Measurements from ENCODE around the gene BCO2. TPM values are rescaled to one million over a fixed set of nuclear protein-coding genes. Genes with fewer than 3 reads are reported as not detected.

The BCO2 gene
- total and polyA plus RNA-seq, 2 experiments from 2014 or later = 44.2 to 69.4 TPM

DNA sequence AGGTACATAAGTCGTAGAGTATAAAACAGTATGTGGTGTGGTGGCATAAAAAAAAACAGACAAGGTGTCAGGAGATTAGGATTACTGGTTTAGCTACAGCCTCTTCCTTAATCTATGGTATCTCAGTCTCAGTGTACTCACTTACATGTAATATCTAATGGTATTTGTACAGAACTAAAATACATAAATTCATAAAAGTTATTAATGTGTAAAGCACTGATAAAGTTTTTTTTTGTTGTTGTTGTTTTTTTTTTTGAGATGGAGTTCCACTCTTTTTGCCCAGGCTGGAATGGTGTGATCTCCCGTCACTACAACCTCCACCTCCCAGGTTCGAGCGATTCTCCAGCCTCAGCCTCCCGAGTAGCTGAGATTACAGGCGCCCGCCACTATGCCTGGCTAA lies 53.8 kb downstream of the BCO2 start:
- H3K27ac ChIP-seq = no peak overlapping the region
- H3K36me3 ChIP-seq = peaks cover 31% of the 10 kb centered on the region
- H3K27me3 ChIP-seq = no peaks in the 10 kb centered on the region
- TF ChIP-seq, protein P1, sequence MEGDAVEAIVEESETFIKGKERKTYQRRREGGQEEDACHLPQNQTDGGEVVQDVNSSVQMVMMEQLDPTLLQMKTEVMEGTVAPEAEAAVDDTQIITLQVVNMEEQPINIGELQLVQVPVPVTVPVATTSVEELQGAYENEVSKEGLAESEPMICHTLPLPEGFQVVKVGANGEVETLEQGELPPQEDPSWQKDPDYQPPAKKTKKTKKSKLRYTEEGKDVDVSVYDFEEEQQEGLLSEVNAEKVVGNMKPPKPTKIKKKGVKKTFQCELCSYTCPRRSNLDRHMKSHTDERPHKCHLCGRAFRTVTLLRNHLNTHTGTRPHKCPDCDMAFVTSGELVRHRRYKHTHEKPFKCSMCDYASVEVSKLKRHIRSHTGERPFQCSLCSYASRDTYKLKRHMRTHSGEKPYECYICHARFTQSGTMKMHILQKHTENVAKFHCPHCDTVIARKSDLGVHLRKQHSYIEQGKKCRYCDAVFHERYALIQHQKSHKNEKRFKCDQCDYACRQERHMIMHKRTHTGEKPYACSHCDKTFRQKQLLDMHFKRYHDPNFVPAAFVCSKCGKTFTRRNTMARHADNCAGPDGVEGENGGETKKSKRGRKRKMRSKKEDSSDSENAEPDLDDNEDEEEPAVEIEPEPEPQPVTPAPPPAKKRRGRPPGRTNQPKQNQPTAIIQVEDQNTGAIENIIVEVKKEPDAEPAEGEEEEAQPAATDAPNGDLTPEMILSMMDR (IDR thresholded peaks at IDR 0.05; ENCODE audit: low read depth, low read length) = no peak
- H3K4me1 ChIP-seq (ENCODE audit: low read depth) = peaks cover 6% of the 10 kb centered on the region
- H3K9me3 ChIP-seq (ENCODE audit: low read depth) = no peaks in the 10 kb centered on the region
- no peak for DNase-seq (ENCODE audit: low read depth in 1 of 2, low spot score in 1 of 2)
- H3K4me3 ChIP-seq = no peak overlapping the region

DNA sequence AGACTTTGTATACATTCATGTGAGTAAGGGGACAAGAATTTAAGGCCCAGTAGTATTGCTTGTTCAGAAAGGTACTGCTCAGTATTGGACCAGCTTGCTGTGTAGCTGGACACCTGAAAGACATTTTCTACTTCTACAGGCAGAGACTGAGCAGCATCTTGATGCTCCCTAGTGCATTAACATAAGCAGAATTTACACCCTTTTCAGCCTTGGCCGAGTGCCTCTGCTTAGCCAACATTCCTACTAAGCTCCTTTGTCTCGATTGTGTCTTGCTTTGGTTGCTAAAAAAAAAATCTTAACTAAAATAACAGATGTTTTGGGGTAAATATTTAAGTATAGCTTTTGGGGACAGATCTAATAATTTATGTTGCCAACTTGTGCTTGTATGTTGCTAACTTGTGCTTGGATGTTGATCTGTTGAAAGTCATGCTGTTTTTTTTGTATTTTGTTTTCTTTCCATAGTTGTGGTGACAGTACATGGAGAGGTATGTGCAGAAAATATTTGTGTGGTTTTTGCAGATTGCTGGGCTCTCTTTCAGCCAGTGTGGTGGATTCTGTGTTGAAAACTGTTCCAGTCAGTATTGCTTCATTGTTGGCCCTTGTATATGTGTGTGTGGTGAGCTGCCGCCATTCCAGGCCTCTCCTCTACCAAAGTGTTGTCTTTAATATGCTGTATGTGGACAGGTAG lies 54.6 kb downstream of the BCO2 start:
- Histone ChIP-seq H3K36me3 (peaks cover 35% of the 10 kb centered on the region), H3K27me3 (no peaks in the 10 kb centered on the region), H3K27ac (no peak overlapping the region)

DNA sequence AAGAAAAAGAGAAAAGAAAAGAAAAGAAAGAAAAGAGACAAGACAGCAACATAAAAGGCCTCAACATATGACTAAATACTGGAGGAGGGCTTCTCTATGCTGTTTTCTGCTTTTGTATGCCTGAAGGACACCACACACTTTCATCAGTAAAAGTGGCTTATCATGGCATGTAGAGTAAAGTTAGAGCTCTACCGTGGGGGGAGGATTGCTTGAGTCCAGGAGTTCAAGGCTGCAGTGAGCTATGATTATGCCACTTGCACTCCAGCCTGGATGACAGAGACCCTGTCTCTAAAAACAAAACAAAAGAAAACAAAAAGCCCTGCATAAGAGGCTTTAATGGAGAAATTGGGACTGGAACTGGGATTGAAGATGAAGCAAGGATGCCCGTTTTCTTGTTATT lies 56.6 kb downstream of the BCO2 start:
- TF ChIP-seq, protein P1 (IDR thresholded peaks at IDR 0.05; ENCODE audit: low read depth, low read length) = no peak
- H3K36me3 ChIP-seq = peaks cover 49% of the 10 kb centered on the region
- H3K9me3 ChIP-seq (ENCODE audit: low read depth) = no peaks in the 10 kb centered on the region
- no peaks in the 10 kb centered on the region for H3K27me3 ChIP-seq
- no peak overlapping the region for H3K27ac ChIP-seq
- DNase-seq (ENCODE audit: low read depth in 1 of 2, low spot score in 1 of 2) = no peak
- no peak overlapping the region for H3K4me3 ChIP-seq
- peaks cover 6% of the 10 kb centered on the region for H3K4me1 ChIP-seq (ENCODE audit: low read depth)

More for the DNA sequence above, 54.6 kb downstream of the BCO2 start:
- Histone ChIP-seq H3K4me3 (no peak overlapping the region), H3K4me1 (ENCODE audit: low read depth) (peaks cover 6% of the 10 kb centered on the region), H3K9me3 (ENCODE audit: low read depth) (no peaks in the 10 kb centered on the region)
- TF ChIP-seq, protein P1 (IDR thresholded peaks at IDR 0.05; ENCODE audit: low read depth, low read length) = no peak
- peak in 1 of 2 donors; percentile 92 for DNase-seq (ENCODE audit: low read depth in 1 of 2, low spot score in 1 of 2)

DNA sequence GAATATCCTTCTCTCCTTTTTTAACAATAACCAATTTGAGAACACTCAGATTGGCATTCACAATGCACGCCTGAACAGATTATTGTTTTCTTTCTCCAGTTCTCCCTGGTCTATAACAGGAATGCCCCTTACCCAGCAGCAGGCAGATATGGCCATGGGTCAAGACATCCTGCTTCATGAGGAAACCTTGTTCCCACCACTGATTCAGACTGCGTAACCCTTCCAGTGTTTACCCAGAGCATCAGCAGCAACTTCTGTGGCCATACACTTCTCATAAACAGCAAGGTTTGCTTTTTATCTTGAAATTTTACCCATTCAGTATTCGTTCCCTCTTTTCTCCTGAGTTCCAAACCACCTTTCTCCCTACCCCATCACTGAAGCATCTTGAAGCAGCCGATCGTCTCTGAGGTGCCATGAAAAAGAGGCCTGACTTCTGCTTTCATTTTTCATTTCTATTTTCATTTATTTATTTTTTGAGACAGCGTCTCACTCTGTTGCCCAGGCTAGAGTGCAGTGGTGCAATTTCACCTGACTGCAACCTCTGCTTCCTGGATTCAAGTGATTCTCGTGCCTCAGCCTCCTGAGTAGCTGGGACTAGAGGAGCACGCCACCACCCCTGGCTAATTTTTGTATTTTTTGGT lies 60.6 kb downstream of the BCO2 start:
- TF ChIP-seq, protein P1 (IDR thresholded peaks at IDR 0.05; ENCODE audit: low read depth, low read length) = no peak
- no peak overlapping the region for H3K4me3 ChIP-seq
- peaks cover 45% of the 10 kb centered on the region for H3K36me3 ChIP-seq

DNA sequence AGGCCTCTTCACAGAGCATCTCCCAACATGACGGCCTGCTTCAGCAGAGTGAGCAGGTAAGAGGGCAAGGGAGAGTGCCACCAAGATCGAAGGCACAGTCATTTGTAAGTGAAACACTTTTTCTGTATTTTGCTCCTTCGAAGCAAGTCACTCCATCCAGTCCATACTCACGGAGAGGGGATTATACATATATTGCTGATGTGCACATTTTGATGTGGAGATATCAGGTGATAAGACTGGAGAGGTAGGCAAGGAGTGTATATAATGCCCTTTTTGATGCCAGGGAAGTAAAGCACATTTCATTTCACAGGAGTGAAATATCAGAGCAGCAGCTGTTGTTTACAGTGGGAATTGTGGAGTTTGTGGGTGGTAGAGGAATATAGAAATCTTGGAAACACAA lies 62.1 kb downstream of the BCO2 start:
- Histone ChIP-seq H3K27ac (no peak overlapping the region), H3K36me3 (peaks cover 45% of the 10 kb centered on the region), H3K4me3 (no peak overlapping the region), H3K9me3 (ENCODE audit: low read depth) (no peaks in the 10 kb centered on the region), H3K4me1 (ENCODE audit: low read depth) (no peaks in the 10 kb centered on the region), H3K27me3 (no peaks in the 10 kb centered on the region)
- DNase-seq (ENCODE audit: low read depth in 1 of 2, low spot score in 1 of 2) = no peak
- TF ChIP-seq, protein P1 (IDR thresholded peaks at IDR 0.05; ENCODE audit: low read depth, low read length) = no peak

More for the DNA sequence above, 60.6 kb downstream of the BCO2 start:
- H3K27me3 ChIP-seq = no peaks in the 10 kb centered on the region
- no peaks in the 10 kb centered on the region for H3K9me3 ChIP-seq (ENCODE audit: low read depth)
- no peak overlapping the region for H3K27ac ChIP-seq
- DNase-seq (ENCODE audit: low read depth in 1 of 2, low spot score in 1 of 2) = no peak
- no peaks in the 10 kb centered on the region for H3K4me1 ChIP-seq (ENCODE audit: low read depth)

Measured in cardiac muscle cell (in vitro differentiated cells and primary cell).